Urothelium cell line (cell line): ENCODE measurements around the gene PRKG1.
"Not testable (repeated sequence)": the region's sequence is repeated elsewhere in the genome, so short reads cannot be mapped to it uniquely, and the experiment has no call there.

Experiments used
- DNase-seq: peaks from one replicate; pipeline ENCODE4 v3.0.0; 2011; ENCODE audit warnings: low spot score, mixed read lengths
- FAIRE-seq: peaks from 2 replicates; lab custom pipeline; 2011; peaks lifted over from hg19 to GRCh38; lab: Jason Lieb, UNC

The PRKG1 gene

GRCh38 chr10:51168086-51168815 is 94.0 kb downstream of the PRKG1 start:
- no peak for FAIRE-seq
- DNase-seq, result no peak

GRCh38 chr10:51169111-51169510 is 94.8 kb downstream of the PRKG1 start:
- no peak for FAIRE-seq
- no peak for DNase-seq

- DNase-seq (peak; percentile 39), FAIRE-seq (peak; percentile 5)
These were observed 96.4 kb downstream of the PRKG1 start for GRCh38 chr10:51170518-51171245.

- DNase-seq, result no peak
- no peak for FAIRE-seq
These were observed 97.7 kb downstream of the PRKG1 start for GRCh38 chr10:51171946-51172345.

- no peak for FAIRE-seq
- DNase-seq, result no peak
These were observed 102.8 kb downstream of the PRKG1 start for GRCh38 chr10:51176976-51177695.

GRCh38 chr10:51178634-51179033 is 104.3 kb downstream of the PRKG1 start:
- FAIRE-seq (no peak), DNase-seq (no peak)

- DNase-seq, result no peak
- FAIRE-seq, result no peak
These were observed 105.9 kb downstream of the PRKG1 start for GRCh38 chr10:51180141-51180540.

GRCh38 chr10:51183783-51184182 is 109.5 kb downstream of the PRKG1 start:
- DNase-seq (no peak), FAIRE-seq (peak; percentile 67)

GRCh38 chr10:51186361-51186760 is 112.1 kb downstream of the PRKG1 start:
- no peak for DNase-seq
- no peak for FAIRE-seq

- no peak for FAIRE-seq
- DNase-seq, result no peak
These were observed 113.7 kb downstream of the PRKG1 start for GRCh38 chr10:51188008-51188407.

- no peak for FAIRE-seq
These were observed 114.6 kb downstream of the PRKG1 start for GRCh38 chr10:51188866-51189265.

GRCh38 chr10:51196508-51197175 is 122.4 kb downstream of the PRKG1 start:
- FAIRE-seq (no peak), DNase-seq (no peak)

More at GRCh38 chr10:51188866-51189265, 114.6 kb downstream of the PRKG1 start:
- DNase-seq, result no peak

GRCh38 chr10:51198170-51198569 is 123.9 kb downstream of the PRKG1 start:
- no peak for FAIRE-seq

GRCh38 chr10:51201947-51202346 is 127.7 kb downstream of the PRKG1 start:
- no peak for DNase-seq
- no peak for FAIRE-seq

More at GRCh38 chr10:51198170-51198569, 123.9 kb downstream of the PRKG1 start:
- no peak for DNase-seq

- no peak for FAIRE-seq
- no peak for DNase-seq
These were observed 129.1 kb downstream of the PRKG1 start for GRCh38 chr10:51203359-51203758.

- FAIRE-seq, result no peak
- no peak for DNase-seq
These were observed 129.8 kb downstream of the PRKG1 start for GRCh38 chr10:51204066-51204465.

- FAIRE-seq (no peak), DNase-seq (no peak)
These were observed 130.4 kb downstream of the PRKG1 start for GRCh38 chr10:51204701-51205100.

GRCh38 chr10:51206500-51206899 is 132.2 kb downstream of the PRKG1 start:
- DNase-seq (no peak), FAIRE-seq (no peak)

GRCh38 chr10:51212937-51213336 is 138.7 kb downstream of the PRKG1 start:
- not testable (repeated sequence) for DNase-seq, FAIRE-seq

- no peak for DNase-seq
- FAIRE-seq, result no peak
These were observed 140.2 kb downstream of the PRKG1 start for GRCh38 chr10:51214207-51215196.
